Measurements from ENCODE around the gene KCNK4. TPM values are rescaled to one million over a fixed set of nuclear protein-coding genes. Genes with fewer than 3 reads are reported as not detected.

KCNK4 gene
- total RNA-seq, 2 donors from 2014 or later, result not detected

GRCh38 chr11:64278576-64279190 is 12.4 kb upstream of the KCNK4 start:
- Histone ChIP-seq H3K4me3 (no peak overlapping the region), H3K27me3 (no peaks in the 10 kb centered on the region), H3K4me1 (peaks cover 12% of the 10 kb centered on the region), H3K9me3 (no peaks in the 10 kb centered on the region), H3K36me3 (replicated peaks in 1 of 2; ENCODE audit: insufficient read depth in 1 of 2, low read depth in 2 of 2) (peaks cover 0 to 3% of the 10 kb centered on the region in 2 donors), H3K27ac (no peak overlapping the region)
- TF ChIP-seq POLR2A (IDR thresholded peaks at IDR 0.05), result no peak
- TF ChIP-seq, protein P1, sequence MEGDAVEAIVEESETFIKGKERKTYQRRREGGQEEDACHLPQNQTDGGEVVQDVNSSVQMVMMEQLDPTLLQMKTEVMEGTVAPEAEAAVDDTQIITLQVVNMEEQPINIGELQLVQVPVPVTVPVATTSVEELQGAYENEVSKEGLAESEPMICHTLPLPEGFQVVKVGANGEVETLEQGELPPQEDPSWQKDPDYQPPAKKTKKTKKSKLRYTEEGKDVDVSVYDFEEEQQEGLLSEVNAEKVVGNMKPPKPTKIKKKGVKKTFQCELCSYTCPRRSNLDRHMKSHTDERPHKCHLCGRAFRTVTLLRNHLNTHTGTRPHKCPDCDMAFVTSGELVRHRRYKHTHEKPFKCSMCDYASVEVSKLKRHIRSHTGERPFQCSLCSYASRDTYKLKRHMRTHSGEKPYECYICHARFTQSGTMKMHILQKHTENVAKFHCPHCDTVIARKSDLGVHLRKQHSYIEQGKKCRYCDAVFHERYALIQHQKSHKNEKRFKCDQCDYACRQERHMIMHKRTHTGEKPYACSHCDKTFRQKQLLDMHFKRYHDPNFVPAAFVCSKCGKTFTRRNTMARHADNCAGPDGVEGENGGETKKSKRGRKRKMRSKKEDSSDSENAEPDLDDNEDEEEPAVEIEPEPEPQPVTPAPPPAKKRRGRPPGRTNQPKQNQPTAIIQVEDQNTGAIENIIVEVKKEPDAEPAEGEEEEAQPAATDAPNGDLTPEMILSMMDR (IDR thresholded peaks at IDR 0.05), result no peak
- 74 to 80% methylated on average over 6 to 8 of the region's 8 CpGs for WGBS, 2 donors
- intact Hi-C loops (cut with DNase I), result no loop called here
- ATAC-seq (no peak), DNase-seq (no peak)

GRCh38 chr11:64281957-64282770 is 8.9 kb upstream of the KCNK4 start:
- no peak for ATAC-seq
- Histone ChIP-seq H3K36me3 (replicated peaks in 1 of 2; ENCODE audit: insufficient read depth in 1 of 2, low read depth in 2 of 2) (peaks cover 0 to 3% of the 10 kb centered on the region in 2 donors), H3K9me3 (no peaks in the 10 kb centered on the region), H3K4me3 (no peak overlapping the region), H3K27ac (no peak overlapping the region), H3K27me3 (no peaks in the 10 kb centered on the region), H3K4me1 (peaks cover 24% of the 10 kb centered on the region)
- no peak for DNase-seq
- intact Hi-C loops (cut with DNase I), result no loop called here
- WGBS, 2 donors, result 92 to 94% methylated on average over 22 of the region's 22 CpGs
- TF ChIP-seq, protein P1 (IDR thresholded peaks at IDR 0.05), result no peak
- no peak for TF ChIP-seq POLR2A (IDR thresholded peaks at IDR 0.05)

GRCh38 chr11:64283092-64283491 is 8.0 kb upstream of the KCNK4 start:
- 93 to 97% methylated on average over 3 of the region's 3 CpGs for WGBS, 2 donors
- H3K36me3 ChIP-seq (replicated peaks in 1 of 2; ENCODE audit: insufficient read depth in 1 of 2, low read depth in 2 of 2), result peaks cover 0 to 3% of the 10 kb centered on the region in 2 donors
- no peak overlapping the region for H3K4me3 ChIP-seq
- no peak for TF ChIP-seq POLR2A (IDR thresholded peaks at IDR 0.05)
- TF ChIP-seq, protein P1 (IDR thresholded peaks at IDR 0.05), result no peak
- intact Hi-C loops (cut with DNase I), result no loop called here
- H3K27ac ChIP-seq, result no peak overlapping the region
- H3K4me1 ChIP-seq, result peaks cover 24% of the 10 kb centered on the region
- DNase-seq, result no peak
- ATAC-seq, result no peak
- no peaks in the 10 kb centered on the region for H3K9me3 ChIP-seq
- no peaks in the 10 kb centered on the region for H3K27me3 ChIP-seq

DNA sequence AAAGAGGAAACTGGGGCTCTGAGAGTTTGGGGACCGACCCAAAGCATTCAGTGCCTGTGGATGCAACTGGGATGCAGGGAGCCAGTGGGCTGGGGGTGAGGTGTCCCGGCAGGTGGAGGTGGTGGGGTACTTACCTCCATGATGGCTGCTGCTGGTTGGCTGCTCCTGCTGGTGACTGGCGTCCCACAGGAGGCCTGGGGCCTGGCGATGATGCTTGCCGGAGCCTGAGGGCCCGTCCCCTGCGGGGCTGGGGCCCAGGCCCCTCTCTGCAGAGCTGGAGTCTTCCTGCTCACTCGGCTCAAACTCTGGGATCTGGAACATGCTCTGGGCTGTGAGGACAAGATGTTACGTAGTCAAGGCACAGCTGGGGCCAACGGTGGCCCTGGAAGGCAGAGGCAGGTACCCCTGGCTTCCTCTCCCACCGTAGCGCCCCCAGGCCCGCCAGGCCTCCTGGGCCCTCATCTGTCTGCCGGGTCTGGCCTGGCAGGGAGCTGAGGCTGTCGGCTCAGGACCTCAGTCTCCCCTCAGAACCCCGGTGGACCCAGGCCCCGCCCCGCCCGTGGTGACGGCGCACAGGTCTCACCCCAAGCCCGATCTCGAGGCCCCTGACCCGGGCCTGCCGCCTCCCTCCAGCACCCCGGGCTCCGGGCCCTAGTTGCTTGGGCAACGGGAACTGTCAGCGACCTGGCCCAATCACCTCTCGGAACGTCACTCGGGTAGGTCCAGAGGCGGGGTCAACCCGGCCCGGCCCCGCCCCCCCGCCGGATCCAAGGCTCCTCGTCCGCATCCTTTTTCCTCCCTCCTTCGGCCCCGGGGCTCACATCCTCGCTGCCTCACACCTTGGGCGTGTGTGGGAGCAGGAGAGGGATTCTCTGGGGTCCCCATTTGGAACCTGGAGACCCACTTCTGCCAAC is 6.8 kb upstream of the KCNK4 start, which contains the start of gene BAD:
TSS of gene BAD (minus strand) at position 618 of the 914 bp plus-strand sequence. CDS start at position 321, 297 bp downstream.
- ATAC-seq, result peak; percentile 89
- Histone ChIP-seq H3K4me1 (peaks cover 24% of the 10 kb centered on the region), H3K9me3 (no peaks in the 10 kb centered on the region), H3K27me3 (no peaks in the 10 kb centered on the region), H3K36me3 (replicated peaks in 1 of 2; ENCODE audit: insufficient read depth in 1 of 2, low read depth in 2 of 2) (no peaks in the 10 kb centered on the region), H3K4me3 (peak within 1 kb of the TSS; percentile 49 to 55), H3K27ac (peak within 1 kb of the TSS; percentile 70 to 91 (median 88))
- WGBS, 2 donors, result 0 to 3% methylated on average over 7 to 44 of the region's 44 CpGs
- intact Hi-C loops (cut with DNase I), result no loop called here
- peak; percentile 96 to 98 (median 96) for DNase-seq
- TF ChIP-seq, protein P1 (IDR thresholded peaks at IDR 0.05), result no peak
- peak; percentile 28 to 70 (median 60) for TF ChIP-seq POLR2A (IDR thresholded peaks at IDR 0.05)
